SH-SY5Y (cell line): ENCODE results near the gene GPR132.

ENCODE experiments used
- GATA2 ChIP-seq: IDR thresholded peaks from 2 replicates; pipeline ENCODE4 v1.6.1; 2011; ENCODE audit warnings: mild to moderate bottlenecking, low read depth, low read length
- GATA3 ChIP-seq: IDR thresholded peaks from 2 replicates; pipeline ENCODE4 v1.6.1; 2011; ENCODE audit warnings: low read depth, mild to moderate bottlenecking, low read length, moderate library complexity

GRCh38 chr14:105073720-105074600 is 8.7 kb upstream of the GPR132 start:
- TF ChIP-seq GATA3 (no peak), GATA2 (no peak)
